NOMO-1 treated with dmso at 0.1 percent for 144 hours (cell line): ENCODE results near the gene MAP3K2.
A peak's percentile ranks its signal among the peaks of the same experiment; 100 is the strongest.
"Not testable (repeated sequence)": the region's sequence is repeated elsewhere in the genome, so short reads cannot be mapped to it uniquely, and the experiment has no call there.

Source experiments
- DNase-seq: peaks from one replicate; lab custom pipeline; 2025; ENCODE audit not compliant: unreplicated experiment; lab: John Stamatoyannopoulos, UW

The MAP3K2 gene

GRCh38 chr2:127353873-127354676 is 33.7 kb downstream of the MAP3K2 start:
- DNase-seq: not testable (repeated sequence)

DNA sequence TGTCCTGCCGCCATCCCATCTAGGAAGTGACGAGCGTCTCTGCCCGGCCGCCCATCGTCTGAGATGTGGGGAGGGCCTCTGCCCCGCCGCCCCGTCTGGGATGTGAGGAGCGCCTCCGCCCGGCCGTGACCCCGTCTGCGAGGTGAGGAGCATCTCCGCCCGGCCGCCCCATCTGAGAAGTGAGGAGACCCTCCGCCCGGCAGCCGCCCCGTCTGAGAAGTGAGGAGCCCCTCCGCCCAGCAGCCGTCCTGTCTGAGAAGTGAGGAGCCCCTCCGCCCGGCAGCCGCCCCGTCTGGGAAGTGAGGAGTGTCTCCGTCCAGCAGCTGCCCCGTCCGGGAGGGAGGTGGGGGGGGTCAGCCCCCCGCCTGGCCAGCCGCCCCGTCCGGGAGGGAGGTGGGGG is 34.6 kb downstream of the MAP3K2 start:
- DNase-seq: not testable (repeated sequence)

DNA sequence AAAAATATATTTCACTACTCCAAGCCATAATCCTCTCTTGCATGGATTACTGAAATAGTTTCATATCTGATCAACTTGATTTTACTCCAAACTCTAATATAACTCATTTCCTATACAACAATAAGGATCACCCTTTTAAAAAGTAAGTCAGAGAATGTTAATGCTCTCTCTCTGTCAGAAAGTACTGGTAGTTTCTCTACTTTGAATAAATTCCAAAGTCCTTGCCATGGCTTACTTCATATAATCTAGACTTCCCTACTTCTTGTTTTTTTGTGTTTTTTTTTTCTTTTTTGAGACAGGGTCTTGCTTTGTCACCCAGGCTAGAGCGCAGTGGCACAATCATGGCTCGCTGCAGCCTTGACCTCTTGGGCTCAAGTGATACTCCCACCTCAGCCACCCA is 36.2 kb downstream of the MAP3K2 start:
- DNase-seq: no peak

DNA sequence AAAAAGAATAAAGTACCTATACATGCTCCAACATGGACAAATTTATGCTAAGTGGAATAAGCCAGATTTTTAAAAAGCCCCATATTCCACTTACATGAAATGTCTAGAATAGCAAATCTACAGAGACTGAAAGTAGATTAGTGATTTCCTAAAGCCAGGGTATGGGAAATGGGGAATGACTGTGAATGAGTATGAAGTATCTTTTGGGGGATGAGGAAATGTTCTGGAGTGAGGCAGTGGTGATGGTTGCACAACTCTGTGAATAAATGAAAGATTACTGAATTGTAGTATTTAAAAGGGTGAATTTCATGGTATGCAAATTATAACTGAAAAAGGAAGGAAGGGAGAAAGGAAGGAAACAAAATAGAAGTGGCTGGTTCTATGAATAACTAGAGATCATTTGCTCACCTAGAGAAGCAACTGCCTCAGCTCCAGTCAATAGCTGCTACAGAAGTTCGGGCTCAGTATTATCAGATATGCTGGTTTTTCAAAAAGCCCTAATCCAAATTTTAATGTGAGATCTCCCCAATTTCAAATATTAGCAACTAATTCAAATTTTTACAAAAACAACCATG is 39.3 kb downstream of the MAP3K2 start:
- no peak for DNase-seq

DNA sequence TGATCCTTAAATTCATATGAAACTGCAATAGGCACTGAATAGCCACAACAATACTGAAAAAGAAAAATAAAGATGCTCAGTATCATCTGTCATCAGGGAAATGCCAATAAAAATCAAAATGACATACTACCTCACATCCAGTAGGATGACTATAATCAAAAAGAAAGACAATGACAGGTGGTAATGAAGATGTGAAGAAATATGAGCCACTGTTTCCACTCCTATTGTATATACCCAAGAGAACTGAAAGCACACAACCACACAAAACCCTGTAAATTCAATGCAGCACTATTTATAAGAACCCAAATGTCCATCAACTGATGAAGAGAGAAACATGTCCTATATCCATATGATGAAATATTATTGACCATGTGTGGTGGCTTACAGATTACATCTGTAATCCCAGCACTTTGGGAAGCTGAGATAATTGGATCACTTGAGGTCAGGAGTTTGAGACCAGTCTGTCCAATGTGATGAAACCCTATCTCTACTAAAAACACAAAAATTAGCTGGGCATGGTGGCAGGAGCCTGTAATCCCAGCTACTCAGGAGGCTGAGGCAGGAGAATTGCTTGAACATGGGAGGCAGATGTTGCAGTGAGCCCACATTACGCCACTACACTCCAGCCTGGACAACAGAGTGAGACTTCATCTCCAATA is 39.9 kb downstream of the MAP3K2 start:
- DNase-seq: no peak

DNA sequence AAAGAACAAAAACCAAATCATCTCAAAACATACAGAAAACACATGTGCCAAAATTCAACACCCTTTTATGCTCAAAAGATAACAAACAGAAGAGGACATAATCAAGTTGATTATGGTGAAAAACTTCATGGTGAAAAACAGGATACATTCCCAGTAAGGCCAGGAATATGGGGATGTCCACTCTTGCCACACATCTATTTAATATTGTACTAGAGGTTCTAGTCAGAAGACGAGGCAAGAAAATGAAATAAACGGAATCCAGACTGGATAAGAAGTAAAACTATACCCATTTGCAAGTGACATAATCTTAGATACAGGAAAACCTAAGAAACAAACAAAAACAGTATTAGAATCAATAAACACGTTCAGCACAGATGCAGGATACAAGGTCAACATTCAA is 40.8 kb downstream of the MAP3K2 start:
- DNase-seq: no peak

GRCh38 chr2:127343277-127343676 is 44.5 kb downstream of the MAP3K2 start:
- DNase-seq: no peak

GRCh38 chr2:127342101-127342500 is 45.7 kb downstream of the MAP3K2 start:
- peak; percentile 27 for DNase-seq

- DNase-seq: no peak
These were observed 55.4 kb downstream of the MAP3K2 start for GRCh38 chr2:127332335-127332734.

DNA sequence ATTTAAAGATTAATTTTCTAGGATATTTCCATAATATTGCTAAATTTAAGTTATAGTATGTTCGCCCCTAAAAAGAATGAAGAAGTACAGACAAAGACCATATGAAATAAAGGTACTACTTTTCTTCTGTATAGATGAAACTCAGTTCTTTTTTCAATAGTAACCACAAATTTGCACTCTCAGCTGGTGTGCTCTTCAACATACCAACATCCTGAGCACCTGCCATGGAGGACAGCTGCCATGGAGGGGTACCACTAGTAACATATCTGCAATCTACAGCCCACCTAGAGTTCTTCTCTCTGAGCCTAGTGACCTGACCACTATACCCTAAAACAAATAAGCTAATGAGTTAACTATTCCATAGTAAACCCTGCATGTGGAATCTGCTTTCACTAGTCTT is 57.0 kb downstream of the MAP3K2 start:
- no peak for DNase-seq

- no peak for DNase-seq
These were observed 61.4 kb downstream of the MAP3K2 start for GRCh38 chr2:127326289-127326945.

GRCh38 chr2:127324635-127325034 is 63.1 kb downstream of the MAP3K2 start:
- DNase-seq: no peak

- no peak for DNase-seq
These were observed 66.5 kb downstream of the MAP3K2 start for GRCh38 chr2:127321303-127321702.

GRCh38 chr2:127320586-127321275 is 67.0 kb downstream of the MAP3K2 start:
- no peak for DNase-seq

DNA sequence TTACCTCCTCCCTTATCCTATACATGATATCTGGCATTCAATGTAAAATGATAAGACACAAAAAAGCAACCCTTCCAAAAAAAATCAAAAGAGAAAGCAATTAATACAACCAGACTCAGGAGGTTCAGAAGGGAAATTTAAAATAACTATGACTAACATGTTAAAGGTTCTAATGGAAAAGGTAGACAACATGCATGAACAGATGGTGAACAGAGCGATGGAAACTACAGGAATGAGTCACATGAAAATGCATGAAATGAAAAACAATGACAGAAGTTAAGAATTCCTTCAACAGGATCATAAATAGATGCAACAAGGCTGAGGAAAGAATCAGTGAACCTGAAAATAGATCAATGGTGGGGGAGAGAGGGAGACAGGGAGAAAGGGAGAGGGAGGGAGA is 67.7 kb downstream of the MAP3K2 start:
- no peak for DNase-seq

DNA sequence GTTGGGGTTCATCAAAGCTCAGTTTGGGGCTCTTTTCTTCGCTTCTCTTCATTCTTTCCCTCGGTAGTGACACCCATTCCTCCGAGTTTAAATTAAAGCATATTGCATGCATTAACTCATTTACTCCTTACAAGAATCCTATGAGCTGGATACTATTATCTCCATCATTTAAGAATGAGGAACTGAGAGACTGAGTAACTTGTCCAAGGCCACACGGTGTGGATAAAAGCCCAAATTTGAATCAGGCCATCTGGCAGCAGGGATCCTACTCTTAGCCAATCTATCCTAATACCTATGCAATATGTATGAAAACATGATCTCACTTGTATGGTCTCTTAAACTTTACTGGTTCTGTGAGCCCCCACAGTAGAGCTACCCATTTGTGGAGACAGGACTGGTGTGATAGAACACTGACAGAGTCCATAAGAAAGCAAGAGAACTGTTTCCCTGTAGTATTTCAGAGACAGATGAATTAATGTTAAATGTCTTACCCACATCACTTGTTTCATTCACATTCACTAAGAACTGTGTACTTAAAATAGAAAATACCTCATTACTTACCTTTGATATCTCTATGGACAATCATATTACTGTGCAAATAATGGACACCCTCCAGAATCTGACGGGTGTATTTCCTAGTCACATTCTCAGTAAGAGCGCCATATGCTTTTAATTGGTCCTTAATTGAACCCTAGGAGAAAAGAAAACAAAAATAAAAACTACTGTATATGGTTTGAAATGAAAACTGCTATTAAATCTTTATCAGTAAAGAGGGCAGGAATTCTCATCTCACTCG is 73.4 kb downstream of the MAP3K2 start:
- no peak for DNase-seq

- DNase-seq: peak; percentile 24
These were observed 74.4 kb downstream of the MAP3K2 start for GRCh38 chr2:127313406-127313805.

- no peak for DNase-seq
These were observed 76.8 kb downstream of the MAP3K2 start for GRCh38 chr2:127310980-127311379.

- DNase-seq: no peak
These were observed 78.3 kb downstream of the MAP3K2 start for GRCh38 chr2:127309468-127309867.

- DNase-seq: no peak
These were observed 79.1 kb downstream of the MAP3K2 start for GRCh38 chr2:127308586-127309138.
